GM12878 (cell line): ENCODE results near the gene PAQR7. TPM values are rescaled to one million over a fixed set of nuclear protein-coding genes. Genes with fewer than 3 reads are reported as not detected.

ENCODE experiments used
- ATAC-seq: fragments of 200-7000 bp; cut with Tn5 transposase; 3 replicates; pipeline ENCODE4 v1.9.1; 2020; ENCODE audit warnings: mild to moderate bottlenecking, moderate library complexity
- BruUV-seq: library from RNA; stranded (reverse); fragments of 400-500 nt; replicated peaks from 2 replicates; lab custom pipeline; 2021; lab: Mats Ljungman, UMichigan
- CTCF ChIA-PET: fragments of 300-600 bp; sonication (Branson Sonifier 250); formaldehyde crosslinking; extraction: SDS; loops from one replicate; lab custom pipeline; 2021; ENCODE audit warnings: inconsistent platforms; lab: Yijun Ruan, JAX
- POLR2A ChIA-PET: fragments of 350-600 bp; formaldehyde crosslinking; extraction: SDS; loops from one replicate; lab custom pipeline; 2021; ENCODE audit warnings: inconsistent platforms; lab: Charles Lee
- RAD21 ChIA-PET: fragments of 300-600 bp; sonication (Branson Sonifier 250); formaldehyde crosslinking; loops from one replicate; lab custom pipeline; 2023; ENCODE audit warnings: antibody characterized with exemption; ENCODE audit not compliant: unreplicated experiment; lab: Charles Lee
- SMC1A ChIA-PET: fragments of 300-600 bp; sonication (Branson Sonifier 250); formaldehyde crosslinking; loops from one replicate; lab custom pipeline; 2023; ENCODE audit not compliant: unreplicated experiment, uncharacterized antibody; lab: Charles Lee
- DNase-seq: peaks from one replicate; pipeline ENCODE4 v3.0.0-alpha.2; 2011; ENCODE audit warnings: low read depth, low spot score
- FAIRE-seq: peaks from 3 replicates; lab custom pipeline; 2011; peaks lifted over from hg19 to GRCh38; lab: Jason Lieb, UNC
- H2AFZ ChIP-seq: 2 replicates; pipeline ENCODE4 v1.6.0; 2011; ENCODE audit warnings: low read depth, low read length, control low read depth; ENCODE audit not compliant: control insufficient read depth
- H3K27ac ChIP-seq: 2 replicates; pipeline ENCODE4 v1.5.1; 2011; ENCODE audit warnings: control low read depth; ENCODE audit not compliant: control insufficient read depth, insufficient read depth
- H3K27me3 ChIP-seq, 2 experiments: replicated peaks in 1 of 2; 2 replicates each; pipeline versions ENCODE4 v1.6.0 to v1.6.1; 2011; ENCODE audit warnings: low read length in 1 of 2; ENCODE audit not compliant: control insufficient read depth in 2 of 2, insufficient read depth in 2 of 2
- H3K36me3 ChIP-seq, 2 experiments: 2 replicates each; pipeline ENCODE4 v1.5.1; 2011; ENCODE audit warnings: low read length in 1 of 2; ENCODE audit not compliant: control insufficient read depth in 2 of 2, insufficient read depth in 2 of 2
- H3K4me1 ChIP-seq: 2 replicates; pipeline ENCODE4 v1.6.1; 2011; ENCODE audit warnings: mild to moderate bottlenecking, low read length, moderate library complexity, mixed read lengths; ENCODE audit not compliant: control insufficient read depth, insufficient read depth
- H3K4me2 ChIP-seq: 2 replicates; pipeline ENCODE4 v1.6.0; 2011; ENCODE audit warnings: control low read depth; ENCODE audit not compliant: control insufficient read depth, insufficient read depth
- H3K4me3 ChIP-seq: fragments of 200-600 bp; sonication (generic); 2 replicates; pipeline ENCODE4 v1.5.1; 2016
- H3K79me2 ChIP-seq: 2 replicates; pipeline ENCODE4 v1.6.0; 2011; ENCODE audit warnings: low read length; ENCODE audit not compliant: control insufficient read depth, insufficient read depth
- H3K9ac ChIP-seq: 2 replicates; pipeline ENCODE4 v1.8.0; 2011; ENCODE audit warnings: low read length, control low read depth, mixed read lengths; ENCODE audit not compliant: control insufficient read depth, insufficient read depth
- H3K9me3 ChIP-seq: replicated peaks from 3 replicates; pipeline ENCODE4 v1.5.1; 2011; ENCODE audit warnings: mild to moderate bottlenecking, low read length; ENCODE audit not compliant: control insufficient read depth, insufficient read depth
- H4K20me1 ChIP-seq: 2 replicates; pipeline ENCODE4 v1.6.0; 2011; ENCODE audit not compliant: control insufficient read depth, insufficient read depth
- CBFB ChIP-seq: IDR thresholded peaks from 2 replicates; pipeline ENCODE4 v1.6.1; 2016; ENCODE audit warnings: antibody characterized with exemption, low read depth
- GATAD2B ChIP-seq: fragments of 450-650 bp; conservative IDR thresholded peaks from 2 replicates; pipeline ENCODE4 v1.6.1; 2017; ENCODE audit warnings: low read depth, mild to moderate bottlenecking, moderate library complexity
- SMARCA5 ChIP-seq: fragments of 450-650 bp; IDR thresholded peaks from 2 replicates; pipeline ENCODE4 v1.6.1; 2017; ENCODE audit warnings: mild to moderate bottlenecking
- SP1 ChIP-seq: IDR thresholded peaks from one replicate; pipeline ENCODE4 v1.6.1; 2011; ENCODE audit warnings: low read depth, low read length
- ZBTB40 ChIP-seq: fragments of 450-650 bp; IDR thresholded peaks from 2 replicates; pipeline ENCODE4 v1.6.1; 2016; ENCODE audit warnings: mild to moderate bottlenecking, moderate library complexity, borderline replicate concordance
- WGBS: methylation state at CpG from one replicate; pipeline ENCODE4 v1.1.6; 2016; ENCODE audit warnings: low lambda C conversion rate; ENCODE audit not compliant: insufficient replicate concordance, insufficient coverage; ENCODE audit errors: missing lambda C conversion rate; 5-methylcytosine and 5-hydroxymethylcytosine counted together
- in situ Hi-C: fragments of 300-500 bp; cut with MboI; formaldehyde crosslinking; loops from 9 replicates; pipeline ENCODE4 v1.14.3; 2018; ENCODE audit warnings: mixed read lengths
- intact Hi-C: fragments of 100-400 bp; cut with micrococcal nuclease; formaldehyde crosslinking; loops from one replicate; pipeline ENCODE4 v1.14.2; 2022; ENCODE audit not compliant: unreplicated experiment
- polyA plus RNA-seq, 11 experiments: library from polyadenylated mRNA; depleted of rRNA in 4 of 11; unstranded in 6 of 11; stranded (reverse) in 5 of 11; fragments of >200 nt; fragmentation: Nextera tagmentation in 4 of 11; fragmentation: Illumina TruSeq in 1 of 11; extraction: Ambion mirVana in 4 of 11; extraction: Trizol in 1 of 11; gene quantifications; 1 replicate in 1 of 11; 2 replicates in 10 of 11; pipeline versions ENCODE4 v1.2.1 to v1.2.3, GENCODE V29; 2011 to 2016; ENCODE audit warnings: inconsistent platforms in 2 of 11, missing spikeins in 2 of 11, low read depth in 1 of 11
- total RNA-seq, 4 experiments: library from RNA; depleted of rRNA in 3 of 4; stranded (reverse); fragments of >200 nt in 3 of 4; fragmentation: Illumina TruSeq in 1 of 4; extraction: Trizol in 1 of 4; gene quantifications; 2 replicates each; pipeline versions ENCODE4 v1.2.1 to v1.2.3, GENCODE V29; 2013 to 2021
- TF ChIP-seq, protein P1 (sequence below): IDR thresholded peaks from 2 replicates; pipeline ENCODE4 v1.6.1; 2012; ENCODE audit warnings: low read length, inconsistent platforms

The PAQR7 gene
- total and polyA plus RNA-seq, 10 of the 15 experiments (the other 5 are each of a cell fraction or from before 2014, with no cell fraction given): 1.1 to 8.8 (median 5.2) TPM

GRCh38 chr1:25867210-25867991, 8.1 kb downstream of the PAQR7 start:
- ATAC-seq: no peak
- no TSS peak for BruUV-seq
- Histone ChIP-seq H2AFZ (no peak overlapping the region), H3K36me3 (no peaks in the 10 kb centered on the region), H3K27ac (no peak overlapping the region), H3K9ac (no peak overlapping the region), H3K4me3 (no peak overlapping the region), H3K9me3 (no peaks in the 10 kb centered on the region), H3K79me2 (no peaks in the 10 kb centered on the region; the same call in 1 of the 2 replicates), H4K20me1 (no peaks in the 10 kb centered on the region), H3K4me2 (no peak overlapping the region), H3K4me1 (peaks cover 14% of the 10 kb centered on the region), H3K27me3 (no peaks in the 10 kb centered on the region)
- SMC1A ChIA-PET: no interaction called here
- in situ Hi-C loops: no loop called here
- RAD21 ChIA-PET: interaction anchor here (1.0 kb wide), 1 partner anchor 28 kb away, joined by 3 read pairs; no protein-coding TSS in a partner anchor
- 79% methylated on average over 9 of the region's 9 CpGs for whole genome bisulfite sequencing
- CTCF ChIA-PET: no interaction called here
- POLR2A ChIA-PET: no interaction called here
- intact Hi-C loops: no loop called here
- no peak for TF ChIP-seq CBFB
- no peak for TF ChIP-seq SP1
- no peak for DNase-seq
- no peak for FAIRE-seq

- intact Hi-C loops: no loop called here
- Histone ChIP-seq H3K9me3 (no peaks in the 10 kb centered on the region), H3K36me3 (no peaks in the 10 kb centered on the region), H3K79me2 (no peaks in the 10 kb centered on the region), H3K27me3 (no peaks in the 10 kb centered on the region), H3K27ac (no peak overlapping the region), H3K4me1 (peaks cover 3% of the 10 kb centered on the region), H3K4me3 (no peak overlapping the region), H3K4me2 (no peak overlapping the region), H3K9ac (no peak overlapping the region), H2AFZ (no peak overlapping the region), H4K20me1 (no peaks in the 10 kb centered on the region)
- BruUV-seq: no TSS peak
- ChIA-PET CTCF (no interaction called here), POLR2A (no interaction called here), RAD21 (no interaction called here), SMC1A (no interaction called here)
- no peak for FAIRE-seq
- 93% methylated on average over 1 of the region's 1 CpG for WGBS
- in situ Hi-C loops: no loop called here
- DNase-seq: no peak
- TF ChIP-seq ZBTB40 (no peak), GATAD2B (no peak), SMARCA5 (no peak)
- TF ChIP-seq, protein P1, sequence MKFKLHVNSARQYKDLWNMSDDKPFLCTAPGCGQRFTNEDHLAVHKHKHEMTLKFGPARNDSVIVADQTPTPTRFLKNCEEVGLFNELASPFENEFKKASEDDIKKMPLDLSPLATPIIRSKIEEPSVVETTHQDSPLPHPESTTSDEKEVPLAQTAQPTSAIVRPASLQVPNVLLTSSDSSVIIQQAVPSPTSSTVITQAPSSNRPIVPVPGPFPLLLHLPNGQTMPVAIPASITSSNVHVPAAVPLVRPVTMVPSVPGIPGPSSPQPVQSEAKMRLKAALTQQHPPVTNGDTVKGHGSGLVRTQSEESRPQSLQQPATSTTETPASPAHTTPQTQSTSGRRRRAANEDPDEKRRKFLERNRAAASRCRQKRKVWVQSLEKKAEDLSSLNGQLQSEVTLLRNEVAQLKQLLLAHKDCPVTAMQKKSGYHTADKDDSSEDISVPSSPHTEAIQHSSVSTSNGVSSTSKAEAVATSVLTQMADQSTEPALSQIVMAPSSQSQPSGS: no peak
- ATAC-seq: no peak
Observed at GRCh38 chr1:25866288-25866687, 9.2 kb downstream of the PAQR7 start.
